GM12872 (cell line): ENCODE data around the gene SLC10A1.

Experiments used
- CTCF ChIP-seq: IDR thresholded peaks from 3 replicates; pipeline ENCODE4 v1.5.1; 2011; ENCODE audit warnings: low read depth, mild to moderate bottlenecking, low read length, moderate library complexity; ENCODE audit not compliant: insufficient read depth

The SLC10A1 gene

DNA sequence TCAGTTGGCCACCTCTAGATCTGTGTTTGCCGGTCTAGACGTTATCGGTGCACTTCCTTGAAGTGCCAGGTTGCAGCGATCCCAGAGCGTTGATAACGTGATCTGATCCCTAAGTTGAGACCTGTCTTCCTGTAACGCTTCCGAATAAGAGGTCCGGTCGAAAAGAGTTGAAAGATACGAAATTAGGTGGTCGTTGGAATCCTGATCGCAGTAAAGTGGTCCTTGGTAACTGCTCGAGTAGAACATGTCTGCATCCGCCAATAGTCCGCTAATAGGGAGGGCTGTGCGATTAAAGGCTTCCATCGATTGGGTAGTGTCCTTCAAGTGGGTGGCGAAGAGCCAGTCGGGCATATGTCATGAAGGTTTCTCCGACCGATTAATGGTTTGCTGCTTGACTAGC lies 27.4 kb downstream of the SLC10A1 start:
- TF ChIP-seq CTCF = no peak

DNA sequence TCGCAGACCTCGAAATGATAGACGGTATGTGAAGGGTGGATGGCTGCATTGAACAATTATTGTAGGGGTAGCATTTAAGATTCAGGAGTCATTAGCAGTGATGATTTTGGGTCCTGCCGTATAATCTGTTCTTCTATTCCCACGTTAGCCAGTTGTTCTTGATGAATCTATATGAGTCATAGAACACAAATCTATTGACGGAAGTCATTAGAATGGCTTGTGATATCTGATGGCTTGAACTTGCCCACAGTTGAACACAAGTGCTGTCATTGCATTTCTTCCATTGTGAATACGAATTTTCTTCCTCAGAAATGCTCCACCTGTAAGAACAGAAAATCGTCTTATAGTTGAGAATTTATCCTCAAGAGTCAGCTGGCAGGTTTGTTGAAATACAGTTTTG lies 28.2 kb downstream of the SLC10A1 start:
- no peak for TF ChIP-seq CTCF

GRCh38 chr14:69767369-69767999 lies 29.6 kb downstream of the SLC10A1 start:
- no peak for TF ChIP-seq CTCF

DNA sequence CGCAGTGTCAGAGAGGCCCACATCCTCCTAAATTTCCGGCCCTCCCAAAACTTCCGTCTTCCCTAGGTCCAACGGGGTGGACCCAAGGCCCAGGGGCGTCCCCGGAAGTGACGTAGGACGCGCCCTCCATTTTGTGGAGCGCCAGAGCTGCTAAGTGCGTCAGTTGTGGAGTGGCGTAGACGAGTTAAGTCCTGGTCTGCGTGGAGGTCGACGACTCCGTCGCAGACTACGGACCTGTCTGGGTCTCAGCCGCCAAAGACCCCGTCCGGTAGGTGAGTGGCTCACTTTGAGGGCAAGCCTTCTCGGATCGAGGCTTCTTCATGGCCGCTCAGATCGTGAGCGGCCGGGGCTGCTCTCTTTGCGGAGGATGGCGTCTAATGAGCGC lies 30.1 kb downstream of the SLC10A1 start, which contains the start of gene SRSF5:
SRSF5 (plus strand) TSS at position 159 of the 385 bp plus-strand sequence. CDS start 1,015 bp downstream, outside the sequence.
- no peak for TF ChIP-seq CTCF

GRCh38 chr14:69763761-69764510 lies 33.1 kb downstream of the SLC10A1 start:
- no peak for TF ChIP-seq CTCF

DNA sequence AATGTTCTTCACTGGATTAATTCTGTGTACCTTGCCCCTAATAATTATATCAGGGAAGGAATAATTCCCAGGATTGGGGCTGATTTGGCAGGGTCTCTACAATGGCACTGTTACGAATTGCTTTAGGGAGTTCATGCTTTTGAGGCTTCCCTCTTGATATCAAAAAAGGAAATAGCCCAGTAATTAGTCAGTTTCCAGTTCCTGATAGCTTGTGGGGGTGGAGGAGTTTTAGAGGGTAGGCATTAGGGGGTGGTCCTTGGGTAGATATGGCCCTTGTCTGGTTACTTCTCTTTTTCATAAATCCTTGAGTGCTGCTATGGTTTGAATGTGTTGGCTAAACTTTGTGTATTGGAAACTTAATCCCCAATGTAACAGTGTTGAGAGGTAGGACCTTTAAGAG lies 36.2 kb downstream of the SLC10A1 start:
- TF ChIP-seq CTCF = no peak

DNA sequence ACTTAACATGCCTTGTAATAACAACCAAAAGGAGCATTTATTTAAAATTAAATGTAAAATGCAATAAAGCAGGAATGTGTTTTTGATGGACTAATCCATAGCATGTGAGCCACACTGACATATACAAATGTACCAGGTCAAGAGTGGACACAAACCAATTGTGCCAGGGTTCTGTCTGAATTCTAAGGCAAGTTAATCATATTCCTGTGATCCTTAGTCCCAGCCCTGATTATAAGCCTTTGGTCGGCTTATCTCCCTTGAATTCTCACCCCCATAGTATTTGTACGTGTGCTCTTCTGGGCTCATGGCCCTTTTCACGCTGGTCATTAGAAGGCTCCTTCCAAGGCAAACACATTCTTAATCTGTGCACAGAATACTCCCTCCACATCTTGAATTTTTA lies 40.7 kb downstream of the SLC10A1 start:
- TF ChIP-seq CTCF = no peak
